GM12865 (cell line): Measurements from ENCODE around the gene RAMAC.
A peak's percentile ranks its signal among the peaks of the same experiment; 100 is the strongest.
"Not testable (repeated sequence)": the region's sequence is repeated elsewhere in the genome, so short reads cannot be mapped to it uniquely, and the experiment has no call there.

Source experiments
- DNase-seq: peaks from one replicate; pipeline ENCODE4 v3.0.0; 2010; ENCODE audit warnings: low read depth
- H3K4me3 ChIP-seq: 2 replicates; pipeline ENCODE4 v1.5.1; 2011; ENCODE audit warnings: mild to moderate bottlenecking, low read depth, low read length, control low read depth
- TF ChIP-seq, protein P1 (sequence below): IDR thresholded peaks from 2 replicates; pipeline ENCODE4 v1.5.1; 2011; ENCODE audit warnings: low read length, control low read depth, low read depth, inconsistent platforms; ENCODE audit not compliant: insufficient read depth; ENCODE audit errors: missing control alignments

The RAMAC gene

DNA sequence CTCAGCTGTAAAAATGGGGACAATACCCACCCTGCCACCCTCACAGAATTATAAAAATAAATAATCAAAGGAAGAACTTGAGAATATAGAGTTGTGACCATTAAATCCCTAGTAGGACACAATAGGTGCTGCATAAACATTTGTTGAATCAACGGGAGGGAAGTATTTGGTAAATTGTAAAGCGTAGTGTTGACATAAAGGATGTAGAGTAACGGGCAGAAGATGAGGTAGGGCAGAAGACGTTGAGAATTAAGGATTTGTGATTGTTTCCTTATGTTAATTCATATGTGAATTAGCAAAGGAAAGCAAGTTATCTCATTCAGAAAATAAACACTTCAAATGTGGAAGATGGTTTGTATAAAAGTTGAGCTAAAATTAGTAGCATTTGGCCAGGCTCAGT lies 7.1 kb downstream of the RAMAC start:
- H3K4me3 ChIP-seq: no peak overlapping the region
- DNase-seq: no peak
- TF ChIP-seq, protein P1, sequence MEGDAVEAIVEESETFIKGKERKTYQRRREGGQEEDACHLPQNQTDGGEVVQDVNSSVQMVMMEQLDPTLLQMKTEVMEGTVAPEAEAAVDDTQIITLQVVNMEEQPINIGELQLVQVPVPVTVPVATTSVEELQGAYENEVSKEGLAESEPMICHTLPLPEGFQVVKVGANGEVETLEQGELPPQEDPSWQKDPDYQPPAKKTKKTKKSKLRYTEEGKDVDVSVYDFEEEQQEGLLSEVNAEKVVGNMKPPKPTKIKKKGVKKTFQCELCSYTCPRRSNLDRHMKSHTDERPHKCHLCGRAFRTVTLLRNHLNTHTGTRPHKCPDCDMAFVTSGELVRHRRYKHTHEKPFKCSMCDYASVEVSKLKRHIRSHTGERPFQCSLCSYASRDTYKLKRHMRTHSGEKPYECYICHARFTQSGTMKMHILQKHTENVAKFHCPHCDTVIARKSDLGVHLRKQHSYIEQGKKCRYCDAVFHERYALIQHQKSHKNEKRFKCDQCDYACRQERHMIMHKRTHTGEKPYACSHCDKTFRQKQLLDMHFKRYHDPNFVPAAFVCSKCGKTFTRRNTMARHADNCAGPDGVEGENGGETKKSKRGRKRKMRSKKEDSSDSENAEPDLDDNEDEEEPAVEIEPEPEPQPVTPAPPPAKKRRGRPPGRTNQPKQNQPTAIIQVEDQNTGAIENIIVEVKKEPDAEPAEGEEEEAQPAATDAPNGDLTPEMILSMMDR: no peak

DNA sequence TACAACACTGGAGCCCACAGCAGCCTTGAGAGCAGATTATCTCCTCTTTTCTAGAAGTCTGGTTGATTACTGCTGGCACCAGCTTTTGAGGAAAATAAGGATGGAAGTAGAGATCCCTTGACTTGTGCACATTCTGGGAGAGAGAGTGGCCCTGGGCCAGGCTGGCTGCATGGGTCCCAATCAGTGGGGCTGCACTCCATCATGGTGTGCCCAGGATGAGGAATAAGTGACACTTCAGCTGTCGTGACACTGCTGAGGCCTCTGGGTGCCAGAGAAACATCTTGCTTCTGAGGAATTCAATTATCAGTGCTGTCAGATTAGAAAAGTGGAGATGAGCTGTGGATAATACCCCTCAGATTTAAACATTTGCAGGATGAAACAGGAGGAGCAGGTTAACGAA lies 9.1 kb downstream of the RAMAC start:
- no peak for DNase-seq
- H3K4me3 ChIP-seq: no peak overlapping the region
- TF ChIP-seq, protein P1: no peak

DNA sequence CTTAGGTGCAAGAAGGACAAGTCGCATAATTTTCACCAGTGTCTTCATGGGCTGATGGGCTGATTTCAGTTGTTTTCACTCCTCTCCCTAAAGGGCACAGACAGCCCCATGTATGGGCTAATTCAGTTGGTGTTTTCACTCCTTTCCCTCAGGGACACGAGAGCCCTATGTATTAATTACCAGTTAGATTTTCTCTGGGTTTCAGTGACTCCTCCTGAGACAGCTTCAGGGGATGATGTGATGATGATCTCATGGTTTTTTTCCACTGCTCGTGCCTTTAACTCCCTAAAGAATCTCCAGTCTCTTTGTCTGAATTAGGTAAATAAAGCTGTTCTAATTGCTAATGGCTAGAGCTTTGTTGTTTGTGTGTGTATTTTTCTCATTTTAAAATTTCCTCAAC lies 9.9 kb downstream of the RAMAC start:
- DNase-seq: no peak
- TF ChIP-seq, protein P1: no peak
- H3K4me3 ChIP-seq: no peak overlapping the region

DNA sequence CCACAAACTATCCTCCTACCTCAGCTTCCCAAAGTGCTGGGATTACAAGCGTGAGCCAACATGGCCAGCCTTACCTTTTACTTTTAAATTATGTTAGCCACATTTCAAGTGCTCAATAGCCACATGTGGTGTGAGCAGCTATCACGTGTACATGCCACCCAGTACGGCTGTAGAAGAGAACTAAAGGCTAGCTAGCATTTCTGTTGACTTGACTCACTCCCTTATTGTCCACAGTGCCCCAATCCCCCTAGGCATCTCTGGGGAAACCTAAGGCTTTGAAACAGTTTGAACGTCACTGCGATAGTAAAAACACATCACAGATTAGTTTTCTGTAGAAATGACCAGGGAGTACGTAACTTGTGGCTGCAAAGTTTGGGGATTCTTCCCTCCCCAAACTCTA lies 13.4 kb downstream of the RAMAC start:
- TF ChIP-seq, protein P1: no peak
- H3K4me3 ChIP-seq: no peak overlapping the region
- no peak for DNase-seq

DNA sequence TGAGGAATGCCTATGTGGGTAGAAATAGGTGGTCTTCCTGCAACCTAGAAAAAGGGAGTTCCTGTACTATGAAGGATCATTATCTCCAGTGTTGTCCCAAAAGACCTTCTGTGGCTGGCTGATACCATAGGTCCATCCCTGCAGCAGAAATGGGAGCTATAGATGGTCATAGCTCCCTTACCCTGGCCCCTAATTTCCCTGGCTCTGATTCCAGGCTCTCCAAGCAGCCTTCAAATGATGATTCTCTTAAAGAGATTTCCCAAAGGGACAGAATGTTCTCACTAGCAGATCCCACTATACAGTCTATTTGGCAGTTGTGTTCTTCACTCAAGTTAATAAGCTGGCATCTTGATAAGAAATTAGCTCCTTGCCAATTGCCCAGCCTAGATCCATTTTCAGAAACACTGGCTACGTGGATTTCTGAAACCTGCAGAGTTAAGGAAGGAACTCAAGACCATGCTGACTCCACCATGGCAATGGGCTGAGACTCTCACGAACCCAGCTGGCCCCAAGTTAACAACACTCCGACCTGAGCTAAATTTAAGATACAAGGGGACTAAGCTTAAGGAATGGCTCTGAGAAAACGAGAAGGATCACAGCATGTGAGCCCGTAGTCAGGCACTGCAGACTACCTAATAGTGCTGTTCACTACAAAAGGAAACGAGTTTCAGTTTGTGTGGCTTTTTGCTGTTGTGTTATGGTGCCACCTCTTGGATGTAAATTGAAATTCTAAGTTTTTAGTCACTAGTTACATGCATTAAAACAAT lies 14.1 kb downstream of the RAMAC start:
- TF ChIP-seq, protein P1: peak; percentile 51
- DNase-seq: peak; percentile 71
- H3K4me3 ChIP-seq: no peak overlapping the region

DNA sequence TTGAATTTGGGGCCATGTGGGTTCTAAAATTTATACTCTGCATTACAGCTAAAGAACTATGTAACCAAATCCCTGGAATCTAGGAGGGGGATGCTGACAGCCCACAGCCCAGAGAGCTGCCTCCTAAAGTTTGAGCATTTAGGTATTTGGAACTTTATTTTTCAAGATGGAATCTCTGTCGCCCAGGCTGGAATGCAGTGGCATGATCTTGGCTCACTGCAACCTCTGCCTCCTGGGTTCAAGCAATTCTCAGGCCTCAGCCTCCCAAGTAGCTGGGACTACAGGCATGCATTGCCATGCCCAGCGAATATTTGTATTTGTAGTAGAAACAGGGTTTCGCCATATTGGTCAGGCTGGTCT lies 14.6 kb downstream of the RAMAC start:
- not testable (repeated sequence) for H3K4me3 ChIP-seq, DNase-seq

DNA sequence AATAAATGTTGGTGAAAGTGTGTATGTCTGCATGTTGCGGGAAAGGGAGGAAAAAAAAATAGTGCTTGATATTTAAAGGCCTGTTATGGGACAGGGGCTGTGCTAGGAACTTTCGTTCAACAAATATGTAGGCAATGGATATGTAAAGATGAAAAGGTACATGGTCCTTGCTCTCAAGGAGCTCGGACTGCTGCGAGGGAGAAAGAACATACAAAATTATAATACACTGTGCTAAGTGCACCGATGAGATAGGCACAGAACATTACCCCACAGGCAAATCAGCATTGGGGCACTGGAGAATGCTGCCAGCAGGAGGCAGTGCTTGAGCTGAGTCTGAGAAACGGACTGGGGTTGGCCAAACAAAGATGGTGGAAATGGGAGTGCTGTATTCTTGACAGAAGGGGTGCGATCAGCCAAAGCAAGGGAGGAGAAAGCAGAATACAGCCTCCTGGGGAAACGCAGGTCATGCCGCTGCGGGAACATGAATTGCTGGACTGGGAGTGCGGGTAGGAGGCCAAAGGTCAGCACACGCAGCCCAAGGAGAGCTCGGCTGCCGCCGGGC lies 24.8 kb downstream of the RAMAC start:
- TF ChIP-seq, protein P1: peak; percentile 93

More for the DNA sequence above, 24.8 kb downstream of the RAMAC start:
- DNase-seq: peak; percentile 92
- H3K4me3 ChIP-seq: peak overlapping the region; percentile 94
